ENCODE results near the gene NPR3. TPM values are rescaled to one million over a fixed set of nuclear protein-coding genes. Genes with fewer than 3 reads are reported as not detected.

Gene NPR3
- total and polyA plus RNA-seq, 2 experiments from 2014 or later = 0.07 to 0.15 TPM

DNA sequence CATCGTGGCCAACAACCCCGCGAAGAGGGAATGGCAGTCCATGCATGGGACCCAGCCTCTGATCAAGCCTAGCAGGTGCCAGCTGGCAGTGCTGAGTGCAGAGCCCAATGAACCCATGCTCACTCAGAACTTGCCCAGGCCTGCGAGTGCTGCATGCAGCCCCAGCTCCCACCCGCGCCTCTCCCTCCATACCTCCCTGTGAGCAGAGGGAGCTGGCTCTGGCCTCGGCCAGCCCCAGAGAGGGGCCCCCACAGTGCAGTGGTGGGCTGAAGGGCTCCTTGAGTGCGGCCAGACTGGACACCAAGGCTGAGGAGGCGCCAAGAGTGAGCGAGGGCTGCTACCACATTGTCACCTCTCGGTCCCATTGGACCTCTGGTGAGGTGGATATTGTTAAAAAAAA lies 32.6 kb upstream of the NPR3 start:
- Histone ChIP-seq H2AFZ (no peak overlapping the region), H3K27me3 (ENCODE audit: insufficient read depth) (no peaks in the 10 kb centered on the region), H3K9me2 (ENCODE audit: insufficient read depth) (peaks cover 17% of the 10 kb centered on the region), H3K4me2 (no peak overlapping the region), H3K4me1 (ENCODE audit: insufficient read depth) (no peaks in the 10 kb centered on the region; the same call in 1 of the 2 replicates), H4K20me1 (replicated peaks; ENCODE audit: insufficient read depth) (no peaks in the 10 kb centered on the region), H3K4me3 (no peak overlapping the region), H3K27ac (ENCODE audit: low read depth) (no peak overlapping the region), H3F3A (replicated peaks; ENCODE audit: low read depth) (no peaks in the 10 kb centered on the region), H3K79me2 (replicated peaks; ENCODE audit: insufficient read depth) (no peaks in the 10 kb centered on the region), H3K36me3 (ENCODE audit: insufficient read depth) (no peaks in the 10 kb centered on the region)
- TF ChIP-seq, protein P1, sequence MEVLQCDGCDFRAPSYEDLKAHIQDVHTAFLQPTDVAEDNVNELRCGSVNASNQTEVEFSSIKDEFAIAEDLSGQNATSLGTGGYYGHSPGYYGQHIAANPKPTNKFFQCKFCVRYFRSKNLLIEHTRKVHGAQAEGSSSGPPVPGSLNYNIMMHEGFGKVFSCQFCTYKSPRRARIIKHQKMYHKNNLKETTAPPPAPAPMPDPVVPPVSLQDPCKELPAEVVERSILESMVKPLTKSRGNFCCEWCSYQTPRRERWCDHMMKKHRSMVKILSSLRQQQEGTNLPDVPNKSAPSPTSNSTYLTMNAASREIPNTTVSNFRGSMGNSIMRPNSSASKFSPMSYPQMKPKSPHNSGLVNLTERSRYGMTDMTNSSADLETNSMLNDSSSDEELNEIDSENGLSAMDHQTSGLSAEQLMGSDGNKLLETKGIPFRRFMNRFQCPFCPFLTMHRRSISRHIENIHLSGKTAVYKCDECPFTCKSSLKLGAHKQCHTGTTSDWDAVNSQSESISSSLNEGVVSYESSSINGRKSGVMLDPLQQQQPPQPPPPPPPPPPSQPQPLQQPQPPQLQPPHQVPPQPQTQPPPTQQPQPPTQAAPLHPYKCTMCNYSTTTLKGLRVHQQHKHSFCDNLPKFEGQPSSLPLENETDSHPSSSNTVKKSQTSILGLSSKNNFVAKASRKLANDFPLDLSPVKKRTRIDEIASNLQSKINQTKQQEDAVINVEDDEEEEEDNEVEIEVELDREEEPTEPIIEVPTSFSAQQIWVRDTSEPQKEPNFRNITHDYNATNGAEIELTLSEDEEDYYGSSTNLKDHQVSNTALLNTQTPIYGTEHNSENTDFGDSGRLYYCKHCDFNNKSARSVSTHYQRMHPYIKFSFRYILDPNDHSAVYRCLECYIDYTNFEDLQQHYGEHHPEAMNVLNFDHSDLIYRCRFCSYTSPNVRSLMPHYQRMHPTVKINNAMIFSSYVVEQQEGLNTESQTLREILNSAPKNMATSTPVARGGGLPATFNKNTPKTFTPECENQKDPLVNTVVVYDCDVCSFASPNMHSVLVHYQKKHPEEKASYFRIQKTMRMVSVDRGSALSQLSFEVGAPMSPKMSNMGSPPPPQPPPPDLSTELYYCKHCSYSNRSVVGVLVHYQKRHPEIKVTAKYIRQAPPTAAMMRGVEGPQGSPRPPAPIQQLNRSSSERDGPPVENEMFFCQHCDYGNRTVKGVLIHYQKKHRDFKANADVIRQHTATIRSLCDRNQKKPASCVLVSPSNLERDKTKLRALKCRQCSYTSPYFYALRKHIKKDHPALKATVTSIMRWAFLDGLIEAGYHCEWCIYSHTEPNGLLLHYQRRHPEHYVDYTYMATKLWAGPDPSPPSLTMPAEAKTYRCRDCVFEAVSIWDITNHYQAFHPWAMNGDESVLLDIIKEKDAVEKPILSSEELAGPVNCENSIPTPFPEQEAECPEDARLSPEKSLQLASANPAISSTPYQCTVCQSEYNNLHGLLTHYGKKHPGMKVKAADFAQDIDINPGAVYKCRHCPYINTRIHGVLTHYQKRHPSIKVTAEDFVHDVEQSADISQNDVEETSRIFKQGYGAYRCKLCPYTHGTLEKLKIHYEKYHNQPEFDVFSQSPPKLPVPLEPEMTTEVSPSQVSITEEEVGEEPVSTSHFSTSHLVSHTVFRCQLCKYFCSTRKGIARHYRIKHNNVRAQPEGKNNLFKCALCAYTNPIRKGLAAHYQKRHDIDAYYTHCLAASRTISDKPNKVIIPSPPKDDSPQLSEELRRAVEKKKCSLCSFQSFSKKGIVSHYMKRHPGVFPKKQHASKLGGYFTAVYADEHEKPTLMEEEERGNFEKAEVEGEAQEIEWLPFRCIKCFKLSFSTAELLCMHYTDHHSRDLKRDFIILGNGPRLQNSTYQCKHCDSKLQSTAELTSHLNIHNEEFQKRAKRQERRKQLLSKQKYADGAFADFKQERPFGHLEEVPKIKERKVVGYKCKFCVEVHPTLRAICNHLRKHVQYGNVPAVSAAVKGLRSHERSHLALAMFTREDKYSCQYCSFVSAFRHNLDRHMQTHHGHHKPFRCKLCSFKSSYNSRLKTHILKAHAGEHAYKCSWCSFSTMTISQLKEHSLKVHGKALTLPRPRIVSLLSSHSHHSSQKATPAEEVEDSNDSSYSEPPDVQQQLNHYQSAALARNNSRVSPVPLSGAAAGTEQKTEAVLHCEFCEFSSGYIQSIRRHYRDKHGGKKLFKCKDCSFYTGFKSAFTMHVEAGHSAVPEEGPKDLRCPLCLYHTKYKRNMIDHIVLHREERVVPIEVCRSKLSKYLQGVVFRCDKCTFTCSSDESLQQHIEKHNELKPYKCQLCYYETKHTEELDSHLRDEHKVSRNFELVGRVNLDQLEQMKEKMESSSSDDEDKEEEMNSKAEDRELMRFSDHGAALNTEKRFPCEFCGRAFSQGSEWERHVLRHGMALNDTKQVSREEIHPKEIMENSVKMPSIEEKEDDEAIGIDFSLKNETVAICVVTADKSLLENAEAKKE (CRISPR knock-in tag; IDR thresholded peaks at IDR 0.05) = no peak
- TF ChIP-seq EZH2phosphoT487 (IDR thresholded peaks at IDR 0.05; ENCODE audit: unreplicated experiment) (no peak), STAT1 (IDR thresholded peaks at IDR 0.05; ENCODE audit: unreplicated experiment) (no peak), CREB1 (CRISPR knock-in tag; IDR thresholded peaks at IDR 0.05; ENCODE audit: low read depth) (no peak), NANOG (IDR thresholded peaks at IDR 0.05; ENCODE audit: borderline replicate concordance) (no peak), JUNB (IDR thresholded peaks at IDR 0.05; ENCODE audit: unreplicated experiment) (no peak), EZH2 (IDR thresholded peaks at IDR 0.05; ENCODE audit: low read depth, unreplicated experiment) (no peak), POLR2AphosphoS5 (IDR thresholded peaks at IDR 0.05; ENCODE audit: low read depth) (no peak), ZNF331 (CRISPR knock-in tag; IDR thresholded peaks at IDR 0.05; ENCODE audit: low read depth) (no peak)
- TF ChIP-seq, protein P2, sequence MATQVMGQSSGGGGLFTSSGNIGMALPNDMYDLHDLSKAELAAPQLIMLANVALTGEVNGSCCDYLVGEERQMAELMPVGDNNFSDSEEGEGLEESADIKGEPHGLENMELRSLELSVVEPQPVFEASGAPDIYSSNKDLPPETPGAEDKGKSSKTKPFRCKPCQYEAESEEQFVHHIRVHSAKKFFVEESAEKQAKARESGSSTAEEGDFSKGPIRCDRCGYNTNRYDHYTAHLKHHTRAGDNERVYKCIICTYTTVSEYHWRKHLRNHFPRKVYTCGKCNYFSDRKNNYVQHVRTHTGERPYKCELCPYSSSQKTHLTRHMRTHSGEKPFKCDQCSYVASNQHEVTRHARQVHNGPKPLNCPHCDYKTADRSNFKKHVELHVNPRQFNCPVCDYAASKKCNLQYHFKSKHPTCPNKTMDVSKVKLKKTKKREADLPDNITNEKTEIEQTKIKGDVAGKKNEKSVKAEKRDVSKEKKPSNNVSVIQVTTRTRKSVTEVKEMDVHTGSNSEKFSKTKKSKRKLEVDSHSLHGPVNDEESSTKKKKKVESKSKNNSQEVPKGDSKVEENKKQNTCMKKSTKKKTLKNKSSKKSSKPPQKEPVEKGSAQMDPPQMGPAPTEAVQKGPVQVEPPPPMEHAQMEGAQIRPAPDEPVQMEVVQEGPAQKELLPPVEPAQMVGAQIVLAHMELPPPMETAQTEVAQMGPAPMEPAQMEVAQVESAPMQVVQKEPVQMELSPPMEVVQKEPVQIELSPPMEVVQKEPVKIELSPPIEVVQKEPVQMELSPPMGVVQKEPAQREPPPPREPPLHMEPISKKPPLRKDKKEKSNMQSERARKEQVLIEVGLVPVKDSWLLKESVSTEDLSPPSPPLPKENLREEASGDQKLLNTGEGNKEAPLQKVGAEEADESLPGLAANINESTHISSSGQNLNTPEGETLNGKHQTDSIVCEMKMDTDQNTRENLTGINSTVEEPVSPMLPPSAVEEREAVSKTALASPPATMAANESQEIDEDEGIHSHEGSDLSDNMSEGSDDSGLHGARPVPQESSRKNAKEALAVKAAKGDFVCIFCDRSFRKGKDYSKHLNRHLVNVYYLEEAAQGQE (IDR thresholded peaks at IDR 0.05; ENCODE audit: unreplicated experiment) = no peak
- TF ChIP-seq, protein P3, sequence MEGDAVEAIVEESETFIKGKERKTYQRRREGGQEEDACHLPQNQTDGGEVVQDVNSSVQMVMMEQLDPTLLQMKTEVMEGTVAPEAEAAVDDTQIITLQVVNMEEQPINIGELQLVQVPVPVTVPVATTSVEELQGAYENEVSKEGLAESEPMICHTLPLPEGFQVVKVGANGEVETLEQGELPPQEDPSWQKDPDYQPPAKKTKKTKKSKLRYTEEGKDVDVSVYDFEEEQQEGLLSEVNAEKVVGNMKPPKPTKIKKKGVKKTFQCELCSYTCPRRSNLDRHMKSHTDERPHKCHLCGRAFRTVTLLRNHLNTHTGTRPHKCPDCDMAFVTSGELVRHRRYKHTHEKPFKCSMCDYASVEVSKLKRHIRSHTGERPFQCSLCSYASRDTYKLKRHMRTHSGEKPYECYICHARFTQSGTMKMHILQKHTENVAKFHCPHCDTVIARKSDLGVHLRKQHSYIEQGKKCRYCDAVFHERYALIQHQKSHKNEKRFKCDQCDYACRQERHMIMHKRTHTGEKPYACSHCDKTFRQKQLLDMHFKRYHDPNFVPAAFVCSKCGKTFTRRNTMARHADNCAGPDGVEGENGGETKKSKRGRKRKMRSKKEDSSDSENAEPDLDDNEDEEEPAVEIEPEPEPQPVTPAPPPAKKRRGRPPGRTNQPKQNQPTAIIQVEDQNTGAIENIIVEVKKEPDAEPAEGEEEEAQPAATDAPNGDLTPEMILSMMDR (conservative IDR thresholded peaks at IDR 0.05; ENCODE audit: low read depth in 2 of 2) = no peak
- TF ChIP-seq, protein P4, sequence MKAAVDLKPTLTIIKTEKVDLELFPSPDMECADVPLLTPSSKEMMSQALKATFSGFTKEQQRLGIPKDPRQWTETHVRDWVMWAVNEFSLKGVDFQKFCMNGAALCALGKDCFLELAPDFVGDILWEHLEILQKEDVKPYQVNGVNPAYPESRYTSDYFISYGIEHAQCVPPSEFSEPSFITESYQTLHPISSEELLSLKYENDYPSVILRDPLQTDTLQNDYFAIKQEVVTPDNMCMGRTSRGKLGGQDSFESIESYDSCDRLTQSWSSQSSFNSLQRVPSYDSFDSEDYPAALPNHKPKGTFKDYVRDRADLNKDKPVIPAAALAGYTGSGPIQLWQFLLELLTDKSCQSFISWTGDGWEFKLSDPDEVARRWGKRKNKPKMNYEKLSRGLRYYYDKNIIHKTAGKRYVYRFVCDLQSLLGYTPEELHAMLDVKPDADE (IDR thresholded peaks at IDR 0.05) = no peak
- Mint-ChIP-seq H3K27ac (no peak overlapping the region), H3K4me3 (no peak overlapping the region), H3K36me3 (ENCODE audit: low read depth) (peaks cover 7% of the 10 kb centered on the region), H3K27me3 (ENCODE audit: insufficient read depth, low read depth, poor library complexity) (peaks cover 2% of the 10 kb centered on the region), H3K4me1 (peaks cover 9% of the 10 kb centered on the region), H3K9me3 (peaks cover 19% of the 10 kb centered on the region)
- no peak for ATAC-seq
- no peak for DNase-seq (ENCODE audit: low spot score)

Data from GM23338 (cell line).